ENCODE results near the gene TIMM50. TPM values are rescaled to one million over a fixed set of nuclear protein-coding genes. Genes with fewer than 3 reads are reported as not detected.

The TIMM50 gene
- total RNA-seq, 1 experiment from 2014 or later = 174 TPM

DNA sequence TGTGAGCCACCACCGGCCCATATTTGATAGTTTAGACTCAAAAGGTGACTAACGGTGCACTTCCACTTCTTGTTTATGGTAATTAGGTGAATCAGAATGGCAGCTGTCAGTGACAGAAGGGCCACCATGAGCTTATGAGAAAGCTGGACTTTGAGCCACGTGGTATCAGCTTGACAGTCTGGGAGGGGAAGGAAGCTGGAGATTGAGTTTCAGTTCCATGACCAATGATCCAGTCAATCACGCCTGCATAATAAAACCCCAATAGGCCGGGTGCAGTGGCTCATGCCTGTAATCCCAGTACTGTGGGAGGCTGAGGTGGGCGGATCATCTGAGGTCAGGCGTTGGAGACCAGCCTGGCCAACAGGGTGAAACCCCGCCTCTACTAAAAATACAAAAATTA, 43.9 kb downstream of the TIMM50 start:
- CTCF ChIA-PET = interaction anchor here (0.7 kb wide), 1 partner anchor 162 kb away, joined by 12 read pairs; no protein-coding TSS in a partner anchor
- Histone ChIP-seq H3K36me3 (ENCODE audit: insufficient read depth, low read length, poor library complexity, severe bottlenecking) (no peaks in the 10 kb centered on the region), H3K27me3 (replicated peaks; ENCODE audit: insufficient read depth, low read depth, low read length, poor library complexity) (no peaks in the 10 kb centered on the region), H3K4me1 (ENCODE audit: insufficient read depth, low read length, poor library complexity, severe bottlenecking) (no peaks in the 10 kb centered on the region), H3K4me3 (ENCODE audit: low read depth, low read length, poor library complexity, severe bottlenecking) (no peak overlapping the region), H3K27ac (ENCODE audit: low read depth, low read length, poor library complexity, severe bottlenecking) (no peak overlapping the region), H3K9me3 (ENCODE audit: low read depth, low read length, poor library complexity, severe bottlenecking) (no peaks in the 10 kb centered on the region)
- DNase-seq (ENCODE audit: low spot score) = no peak
- TF ChIP-seq, protein P1, sequence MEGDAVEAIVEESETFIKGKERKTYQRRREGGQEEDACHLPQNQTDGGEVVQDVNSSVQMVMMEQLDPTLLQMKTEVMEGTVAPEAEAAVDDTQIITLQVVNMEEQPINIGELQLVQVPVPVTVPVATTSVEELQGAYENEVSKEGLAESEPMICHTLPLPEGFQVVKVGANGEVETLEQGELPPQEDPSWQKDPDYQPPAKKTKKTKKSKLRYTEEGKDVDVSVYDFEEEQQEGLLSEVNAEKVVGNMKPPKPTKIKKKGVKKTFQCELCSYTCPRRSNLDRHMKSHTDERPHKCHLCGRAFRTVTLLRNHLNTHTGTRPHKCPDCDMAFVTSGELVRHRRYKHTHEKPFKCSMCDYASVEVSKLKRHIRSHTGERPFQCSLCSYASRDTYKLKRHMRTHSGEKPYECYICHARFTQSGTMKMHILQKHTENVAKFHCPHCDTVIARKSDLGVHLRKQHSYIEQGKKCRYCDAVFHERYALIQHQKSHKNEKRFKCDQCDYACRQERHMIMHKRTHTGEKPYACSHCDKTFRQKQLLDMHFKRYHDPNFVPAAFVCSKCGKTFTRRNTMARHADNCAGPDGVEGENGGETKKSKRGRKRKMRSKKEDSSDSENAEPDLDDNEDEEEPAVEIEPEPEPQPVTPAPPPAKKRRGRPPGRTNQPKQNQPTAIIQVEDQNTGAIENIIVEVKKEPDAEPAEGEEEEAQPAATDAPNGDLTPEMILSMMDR (conservative IDR thresholded peaks at IDR 0.05; ENCODE audit: low read depth, low read length) = no peak
- no peak for TF ChIP-seq EZH2 (IDR thresholded peaks at IDR 0.05; ENCODE audit: borderline replicate concordance, low read depth, low read length, poor library complexity, severe bottlenecking)
- intact Hi-C loops (cut with micrococcal nuclease; ENCODE audit: unreplicated experiment) = no loop called here
- POLR2A ChIA-PET (ENCODE audit: low non-redundant PET) = no interaction called here
- BruUV-seq (replicated peaks) = no TSS peak

DNA sequence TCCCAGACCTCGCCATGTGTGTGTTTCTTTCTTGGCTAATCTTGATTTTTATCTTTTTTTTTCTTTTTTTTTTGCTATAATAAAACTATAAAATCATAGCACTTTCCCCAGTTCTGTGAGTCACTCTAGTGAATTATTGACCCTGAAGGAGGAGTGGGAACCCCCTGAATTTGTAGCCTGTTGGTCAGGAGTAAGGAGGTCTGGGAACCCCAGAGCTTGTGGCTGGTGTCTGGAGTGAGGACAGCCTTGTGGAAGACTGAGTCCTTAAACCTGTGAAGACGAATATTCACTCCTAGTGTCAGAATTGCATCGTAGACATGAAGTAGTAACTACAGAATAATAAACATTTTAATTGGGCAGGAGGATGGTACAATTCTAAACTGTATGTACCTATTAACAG, 44.6 kb downstream of the TIMM50 start:
- no TSS peak for BruUV-seq (replicated peaks)
- TF ChIP-seq EZH2 (IDR thresholded peaks at IDR 0.05; ENCODE audit: borderline replicate concordance, low read depth, low read length, poor library complexity, severe bottlenecking) = no peak
- TF ChIP-seq, protein P1 (conservative IDR thresholded peaks at IDR 0.05; ENCODE audit: low read depth, low read length) = no peak
- no peak overlapping the region for H3K4me3 ChIP-seq (ENCODE audit: low read depth, low read length, poor library complexity, severe bottlenecking)
- no peaks in the 10 kb centered on the region for H3K36me3 ChIP-seq (ENCODE audit: insufficient read depth, low read length, poor library complexity, severe bottlenecking)
- H3K27me3 ChIP-seq (replicated peaks; ENCODE audit: insufficient read depth, low read depth, low read length, poor library complexity) = no peaks in the 10 kb centered on the region
- DNase-seq (ENCODE audit: low spot score) = no peak
- H3K9me3 ChIP-seq (ENCODE audit: low read depth, low read length, poor library complexity, severe bottlenecking) = no peaks in the 10 kb centered on the region
- intact Hi-C loops (cut with micrococcal nuclease; ENCODE audit: unreplicated experiment) = no loop called here
- ChIA-PET CTCF (interaction anchor here (0.7 kb wide), 1 partner anchor 163 kb away, joined by 12 read pairs; no protein-coding TSS in a partner anchor), POLR2A (ENCODE audit: low non-redundant PET) (no interaction called here)
- no peak overlapping the region for H3K27ac ChIP-seq (ENCODE audit: low read depth, low read length, poor library complexity, severe bottlenecking)
- no peaks in the 10 kb centered on the region for H3K4me1 ChIP-seq (ENCODE audit: insufficient read depth, low read length, poor library complexity, severe bottlenecking)

DNA sequence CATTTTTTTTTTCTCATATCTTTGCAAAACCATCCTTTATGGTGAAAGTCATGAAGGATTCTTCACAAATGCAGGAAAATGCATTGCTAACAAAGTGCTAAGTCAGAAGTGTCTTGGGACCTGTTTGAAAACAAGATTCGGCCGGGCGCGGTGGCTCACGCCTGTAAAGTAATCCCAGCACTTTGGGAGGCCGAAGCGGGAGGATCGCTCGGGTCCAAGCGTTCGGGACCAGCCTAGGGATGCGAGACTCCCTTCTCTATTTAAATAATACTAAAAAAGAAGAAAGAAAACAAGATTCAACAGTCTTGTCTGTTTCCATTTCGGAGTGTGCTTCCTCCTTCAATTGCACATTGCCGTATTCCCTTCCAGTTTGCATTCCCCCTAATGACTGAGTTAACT, 51.2 kb downstream of the TIMM50 start:
- no peak for DNase-seq (ENCODE audit: low spot score)
- intact Hi-C loops (cut with micrococcal nuclease; ENCODE audit: unreplicated experiment) = loop anchor here (2.0 to 10.0 kb wide), 4 partner anchors 51 to 417 kb away; partner anchors contain the start of gene TIMM50
- no TSS peak for BruUV-seq (replicated peaks)
- ChIA-PET CTCF (interaction anchor here (0.7 to 1.3 kb wide), 2 partner anchors 29 to 92 kb away, joined by 3 to 8 read pairs; no protein-coding TSS in a partner anchor), POLR2A (ENCODE audit: low non-redundant PET) (no interaction called here)
- H3K4me1 ChIP-seq (ENCODE audit: insufficient read depth, low read length, poor library complexity, severe bottlenecking) = peaks cover 10% of the 10 kb centered on the region
- TF ChIP-seq, protein P1 (conservative IDR thresholded peaks at IDR 0.05; ENCODE audit: low read depth, low read length) = no peak
- no peak for TF ChIP-seq EZH2 (IDR thresholded peaks at IDR 0.05; ENCODE audit: borderline replicate concordance, low read depth, low read length, poor library complexity, severe bottlenecking)
- H3K36me3 ChIP-seq (ENCODE audit: insufficient read depth, low read length, poor library complexity, severe bottlenecking) = no peaks in the 10 kb centered on the region
- no peaks in the 10 kb centered on the region for H3K9me3 ChIP-seq (ENCODE audit: low read depth, low read length, poor library complexity, severe bottlenecking)
- peak overlapping the region; percentile 60 for H3K27ac ChIP-seq (ENCODE audit: low read depth, low read length, poor library complexity, severe bottlenecking)
- peak overlapping the region; percentile 81 for H3K4me3 ChIP-seq (ENCODE audit: low read depth, low read length, poor library complexity, severe bottlenecking)
- no peaks in the 10 kb centered on the region for H3K27me3 ChIP-seq (replicated peaks; ENCODE audit: insufficient read depth, low read depth, low read length, poor library complexity)

All from A673 (cell line).